ENCODE measurements around the gene LRRC32.

DNA sequence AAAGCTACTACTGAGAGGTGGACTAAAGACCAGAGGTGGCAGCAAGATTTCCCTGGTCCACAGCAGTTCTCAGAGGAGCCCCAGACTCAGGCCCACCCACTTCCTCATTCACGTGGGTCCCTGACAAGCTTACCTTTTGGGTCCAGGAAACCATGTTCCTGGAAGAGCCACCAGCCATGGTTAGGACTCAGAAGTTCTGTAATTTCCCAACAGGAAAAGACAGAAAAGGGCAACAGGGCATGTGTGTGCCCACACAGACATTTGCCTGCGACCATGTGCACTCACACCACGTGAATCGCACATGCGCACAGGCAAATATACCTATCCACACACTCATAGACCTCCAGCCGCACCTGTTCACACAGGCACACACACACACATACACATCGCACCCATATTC, 42.9 kb downstream of the LRRC32 start:
- TF ChIP-seq, protein P1, sequence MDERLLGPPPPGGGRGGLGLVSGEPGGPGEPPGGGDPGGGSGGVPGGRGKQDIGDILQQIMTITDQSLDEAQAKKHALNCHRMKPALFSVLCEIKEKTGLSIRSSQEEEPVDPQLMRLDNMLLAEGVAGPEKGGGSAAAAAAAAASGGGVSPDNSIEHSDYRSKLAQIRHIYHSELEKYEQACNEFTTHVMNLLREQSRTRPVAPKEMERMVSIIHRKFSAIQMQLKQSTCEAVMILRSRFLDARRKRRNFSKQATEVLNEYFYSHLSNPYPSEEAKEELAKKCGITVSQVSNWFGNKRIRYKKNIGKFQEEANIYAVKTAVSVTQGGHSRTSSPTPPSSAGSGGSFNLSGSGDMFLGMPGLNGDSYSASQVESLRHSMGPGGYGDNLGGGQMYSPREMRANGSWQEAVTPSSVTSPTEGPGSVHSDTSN (CRISPR knock-in tag; IDR thresholded peaks at IDR 0.05; ENCODE audit: low read depth): no peak
- TF ChIP-seq, protein P1 (tag; conservative IDR thresholded peaks at IDR 0.05; ENCODE audit: low read depth): no peak
- no peak for TF ChIP-seq ZBTB8A (IDR thresholded peaks at IDR 0.05; ENCODE audit: partially characterized antibody)
- TF ChIP-seq GATA2 (CRISPR knock-in tag; IDR thresholded peaks at IDR 0.05): no peak
- TF ChIP-seq, protein P2, sequence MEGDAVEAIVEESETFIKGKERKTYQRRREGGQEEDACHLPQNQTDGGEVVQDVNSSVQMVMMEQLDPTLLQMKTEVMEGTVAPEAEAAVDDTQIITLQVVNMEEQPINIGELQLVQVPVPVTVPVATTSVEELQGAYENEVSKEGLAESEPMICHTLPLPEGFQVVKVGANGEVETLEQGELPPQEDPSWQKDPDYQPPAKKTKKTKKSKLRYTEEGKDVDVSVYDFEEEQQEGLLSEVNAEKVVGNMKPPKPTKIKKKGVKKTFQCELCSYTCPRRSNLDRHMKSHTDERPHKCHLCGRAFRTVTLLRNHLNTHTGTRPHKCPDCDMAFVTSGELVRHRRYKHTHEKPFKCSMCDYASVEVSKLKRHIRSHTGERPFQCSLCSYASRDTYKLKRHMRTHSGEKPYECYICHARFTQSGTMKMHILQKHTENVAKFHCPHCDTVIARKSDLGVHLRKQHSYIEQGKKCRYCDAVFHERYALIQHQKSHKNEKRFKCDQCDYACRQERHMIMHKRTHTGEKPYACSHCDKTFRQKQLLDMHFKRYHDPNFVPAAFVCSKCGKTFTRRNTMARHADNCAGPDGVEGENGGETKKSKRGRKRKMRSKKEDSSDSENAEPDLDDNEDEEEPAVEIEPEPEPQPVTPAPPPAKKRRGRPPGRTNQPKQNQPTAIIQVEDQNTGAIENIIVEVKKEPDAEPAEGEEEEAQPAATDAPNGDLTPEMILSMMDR (IDR thresholded peaks at IDR 0.05 in 2 of 3, conservative IDR thresholded peaks at IDR 0.05 in 1 of 3; ENCODE audit: insufficient read depth in 2 of 3, low read depth in 1 of 3, low read length in 3 of 3): no peak
- TF ChIP-seq KDM5B (IDR thresholded peaks at IDR 0.05; ENCODE audit: insufficient replicate concordance, low read depth, low read length): no peak
- TF ChIP-seq EP300 (IDR thresholded peaks at IDR 0.05; ENCODE audit: low read length): no peak
- TF ChIP-seq PHB2 (IDR thresholded peaks at IDR 0.05; ENCODE audit: low read depth): no peak
- TF ChIP-seq SMC3 (conservative IDR thresholded peaks at IDR 0.05; ENCODE audit: insufficient read depth, low read depth, low read length): no peak
- no peak for TF ChIP-seq SMARCB1 (IDR thresholded peaks at IDR 0.05; ENCODE audit: insufficient read length, low read depth)
- no peak for TF ChIP-seq ZZZ3 (IDR thresholded peaks at IDR 0.05)
- TF ChIP-seq U2AF1 (optimal IDR thresholded peaks at IDR 0.05; ENCODE audit: low read depth, low read length): no peak
- no peak for TF ChIP-seq L3MBTL2 (IDR thresholded peaks at IDR 0.05)
- TF ChIP-seq NUFIP1 (IDR thresholded peaks at IDR 0.05; ENCODE audit: partially characterized antibody): no peak
- TF ChIP-seq YY1 (IDR thresholded peaks at IDR 0.05; ENCODE audit: borderline replicate concordance in 1 of 3, control insufficient read depth in 1 of 3, extremely low read depth in 1 of 3, insufficient read depth in 3 of 3, insufficient read length in 1 of 3, insufficient replicate concordance in 2 of 3, low read depth in 1 of 3, low read length in 2 of 3): no peak
